HG02870 (cell line): ENCODE measurements around the gene CD63.

Experiments used
- ATAC-seq: cut with Tn5 transposase; IDR thresholded peaks from one replicate; pipeline ENCODE4 v1.9.1; 2021; ENCODE audit warnings: mild to moderate bottlenecking, moderate library complexity; ENCODE audit not compliant: unreplicated experiment

The CD63 gene

GRCh38 chr12:55692631-55693322 is 36.0 kb downstream of the CD63 start:
- no peak for ATAC-seq

GRCh38 chr12:55688716-55689655 is 39.8 kb downstream of the CD63 start:
- no peak for ATAC-seq

GRCh38 chr12:55687746-55688145 is 41.1 kb downstream of the CD63 start:
- ATAC-seq: no peak

GRCh38 chr12:55686366-55687010 is 42.3 kb downstream of the CD63 start:
- no peak for ATAC-seq

GRCh38 chr12:55685671-55686070 is 43.1 kb downstream of the CD63 start:
- no peak for ATAC-seq

- no peak for ATAC-seq
These were observed 43.9 kb downstream of the CD63 start for GRCh38 chr12:55684761-55685370.

- no peak for ATAC-seq
These were observed 45.1 kb downstream of the CD63 start for GRCh38 chr12:55683676-55684075.

GRCh38 chr12:55682087-55682796 is 46.6 kb downstream of the CD63 start:
- no peak for ATAC-seq

GRCh38 chr12:55681142-55682077 is 47.4 kb downstream of the CD63 start:
- no peak for ATAC-seq

GRCh38 chr12:55679691-55680090 is 49.1 kb downstream of the CD63 start:
- no peak for ATAC-seq

- no peak for ATAC-seq
These were observed 52.1 kb downstream of the CD63 start for GRCh38 chr12:55676707-55677106.

GRCh38 chr12:55675666-55676065 is 53.1 kb downstream of the CD63 start:
- no peak for ATAC-seq
